ENCODE results near the gene BCAR3. TPM values are rescaled to one million over a fixed set of nuclear protein-coding genes. Genes with fewer than 3 reads are reported as not detected.

The BCAR3 gene
- total RNA-seq, 1 experiment from 2014 or later: 33.9 TPM

DNA sequence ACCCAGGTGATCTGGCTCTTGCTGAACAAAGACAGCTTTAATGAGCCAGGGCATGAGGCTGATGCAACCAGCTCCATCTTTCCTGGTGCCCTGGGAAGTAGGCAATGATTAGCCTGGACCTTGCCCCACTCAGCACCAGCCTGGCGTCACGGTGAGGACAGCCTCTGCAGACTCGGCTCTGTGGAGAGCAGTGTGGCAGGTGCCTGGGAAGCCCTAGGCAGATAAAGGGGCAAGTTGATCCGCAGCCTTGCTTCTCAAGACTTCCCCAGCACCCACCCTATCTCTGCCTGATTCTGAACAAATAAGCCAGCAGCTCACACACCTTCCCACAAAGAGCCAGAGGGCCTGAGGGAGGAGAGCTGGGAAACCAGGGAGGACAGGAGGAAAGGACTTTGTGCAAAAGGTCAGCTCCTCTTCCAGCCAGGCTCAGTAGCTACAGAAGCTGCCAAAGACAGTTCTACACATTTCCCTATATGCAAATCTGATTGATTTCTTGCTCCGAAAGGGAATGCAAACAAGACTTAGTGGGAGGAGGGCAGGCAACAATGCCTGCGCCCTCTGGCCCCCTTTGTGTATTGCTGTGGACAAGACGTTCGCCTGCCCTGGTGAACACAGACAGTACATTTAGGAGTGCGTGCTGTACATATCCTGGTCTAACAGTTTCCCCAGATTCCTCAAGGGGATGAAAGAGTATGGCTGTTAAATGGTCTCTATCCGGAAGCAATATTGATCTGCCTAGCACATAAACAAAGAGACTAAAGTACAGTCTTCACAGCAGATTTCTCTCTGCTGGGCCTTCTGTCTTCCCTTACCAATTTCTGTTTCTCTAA, 63.8 kb downstream of the BCAR3 start:
- BruUV-seq (replicated peaks): no TSS peak
- ChIA-PET POLR2A (no interaction called here), CTCF (interaction anchor here (0.8 to 1.1 kb wide), 2 partner anchors 227 to 233 kb away, joined by 3 to 4 read pairs; no protein-coding TSS in a partner anchor)
- Histone ChIP-seq H3K27ac (ENCODE audit: low read length) (peak overlapping the region; percentile 93), H3K9me3 (ENCODE audit: control insufficient read depth, insufficient read depth, low read depth, low read length) (no peaks in the 10 kb centered on the region), H3K4me3 (ENCODE audit: low read depth in 2 of 2, low read length in 2 of 2) (peak overlapping the region in 1 of 2 experiments; percentile 18; a peak in 2 of 4 replicates), H3K4me1 (ENCODE audit: control insufficient read depth, insufficient read depth, low read length) (peaks cover 78% of the 10 kb centered on the region), H3K27me3 (ENCODE audit: control insufficient read depth, insufficient read depth, low read length) (no peaks in the 10 kb centered on the region), H3K36me3 (ENCODE audit: control insufficient read depth, insufficient read depth, low read length) (no peaks in the 10 kb centered on the region)
- in situ Hi-C loops (cut with HindIII; ENCODE audit: low pct_unique_long_range_greater_than_20kb, low sequenced_read_pairs): no loop called here
- TF ChIP-seq, protein P1, sequence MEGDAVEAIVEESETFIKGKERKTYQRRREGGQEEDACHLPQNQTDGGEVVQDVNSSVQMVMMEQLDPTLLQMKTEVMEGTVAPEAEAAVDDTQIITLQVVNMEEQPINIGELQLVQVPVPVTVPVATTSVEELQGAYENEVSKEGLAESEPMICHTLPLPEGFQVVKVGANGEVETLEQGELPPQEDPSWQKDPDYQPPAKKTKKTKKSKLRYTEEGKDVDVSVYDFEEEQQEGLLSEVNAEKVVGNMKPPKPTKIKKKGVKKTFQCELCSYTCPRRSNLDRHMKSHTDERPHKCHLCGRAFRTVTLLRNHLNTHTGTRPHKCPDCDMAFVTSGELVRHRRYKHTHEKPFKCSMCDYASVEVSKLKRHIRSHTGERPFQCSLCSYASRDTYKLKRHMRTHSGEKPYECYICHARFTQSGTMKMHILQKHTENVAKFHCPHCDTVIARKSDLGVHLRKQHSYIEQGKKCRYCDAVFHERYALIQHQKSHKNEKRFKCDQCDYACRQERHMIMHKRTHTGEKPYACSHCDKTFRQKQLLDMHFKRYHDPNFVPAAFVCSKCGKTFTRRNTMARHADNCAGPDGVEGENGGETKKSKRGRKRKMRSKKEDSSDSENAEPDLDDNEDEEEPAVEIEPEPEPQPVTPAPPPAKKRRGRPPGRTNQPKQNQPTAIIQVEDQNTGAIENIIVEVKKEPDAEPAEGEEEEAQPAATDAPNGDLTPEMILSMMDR (IDR thresholded peaks at IDR 0.05): no peak
- TF ChIP-seq POLR2AphosphoS5 (IDR thresholded peaks at IDR 0.05; ENCODE audit: low read depth, low read length) (no peak), TCF7L2 (IDR thresholded peaks at IDR 0.05; ENCODE audit: low read depth, low read length) (no peak), SIN3A (IDR thresholded peaks at IDR 0.05; ENCODE audit: borderline replicate concordance, insufficient read depth, low read depth, low read length) (no peak)
- TF ChIP-seq, protein P2, sequence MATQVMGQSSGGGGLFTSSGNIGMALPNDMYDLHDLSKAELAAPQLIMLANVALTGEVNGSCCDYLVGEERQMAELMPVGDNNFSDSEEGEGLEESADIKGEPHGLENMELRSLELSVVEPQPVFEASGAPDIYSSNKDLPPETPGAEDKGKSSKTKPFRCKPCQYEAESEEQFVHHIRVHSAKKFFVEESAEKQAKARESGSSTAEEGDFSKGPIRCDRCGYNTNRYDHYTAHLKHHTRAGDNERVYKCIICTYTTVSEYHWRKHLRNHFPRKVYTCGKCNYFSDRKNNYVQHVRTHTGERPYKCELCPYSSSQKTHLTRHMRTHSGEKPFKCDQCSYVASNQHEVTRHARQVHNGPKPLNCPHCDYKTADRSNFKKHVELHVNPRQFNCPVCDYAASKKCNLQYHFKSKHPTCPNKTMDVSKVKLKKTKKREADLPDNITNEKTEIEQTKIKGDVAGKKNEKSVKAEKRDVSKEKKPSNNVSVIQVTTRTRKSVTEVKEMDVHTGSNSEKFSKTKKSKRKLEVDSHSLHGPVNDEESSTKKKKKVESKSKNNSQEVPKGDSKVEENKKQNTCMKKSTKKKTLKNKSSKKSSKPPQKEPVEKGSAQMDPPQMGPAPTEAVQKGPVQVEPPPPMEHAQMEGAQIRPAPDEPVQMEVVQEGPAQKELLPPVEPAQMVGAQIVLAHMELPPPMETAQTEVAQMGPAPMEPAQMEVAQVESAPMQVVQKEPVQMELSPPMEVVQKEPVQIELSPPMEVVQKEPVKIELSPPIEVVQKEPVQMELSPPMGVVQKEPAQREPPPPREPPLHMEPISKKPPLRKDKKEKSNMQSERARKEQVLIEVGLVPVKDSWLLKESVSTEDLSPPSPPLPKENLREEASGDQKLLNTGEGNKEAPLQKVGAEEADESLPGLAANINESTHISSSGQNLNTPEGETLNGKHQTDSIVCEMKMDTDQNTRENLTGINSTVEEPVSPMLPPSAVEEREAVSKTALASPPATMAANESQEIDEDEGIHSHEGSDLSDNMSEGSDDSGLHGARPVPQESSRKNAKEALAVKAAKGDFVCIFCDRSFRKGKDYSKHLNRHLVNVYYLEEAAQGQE (IDR thresholded peaks at IDR 0.05; ENCODE audit: insufficient read depth in 1 of 2, low read depth in 2 of 2, low read length in 1 of 2): no peak
- DNase-seq (ENCODE audit: low read depth, low spot score) (no peak), ATAC-seq (peak; percentile 43)
- intact Hi-C loops (cut with micrococcal nuclease; ENCODE audit: unreplicated experiment): loop anchor here (10.0 kb wide), 1 partner anchor 183 kb away; no protein-coding TSS in a partner anchor

DNA sequence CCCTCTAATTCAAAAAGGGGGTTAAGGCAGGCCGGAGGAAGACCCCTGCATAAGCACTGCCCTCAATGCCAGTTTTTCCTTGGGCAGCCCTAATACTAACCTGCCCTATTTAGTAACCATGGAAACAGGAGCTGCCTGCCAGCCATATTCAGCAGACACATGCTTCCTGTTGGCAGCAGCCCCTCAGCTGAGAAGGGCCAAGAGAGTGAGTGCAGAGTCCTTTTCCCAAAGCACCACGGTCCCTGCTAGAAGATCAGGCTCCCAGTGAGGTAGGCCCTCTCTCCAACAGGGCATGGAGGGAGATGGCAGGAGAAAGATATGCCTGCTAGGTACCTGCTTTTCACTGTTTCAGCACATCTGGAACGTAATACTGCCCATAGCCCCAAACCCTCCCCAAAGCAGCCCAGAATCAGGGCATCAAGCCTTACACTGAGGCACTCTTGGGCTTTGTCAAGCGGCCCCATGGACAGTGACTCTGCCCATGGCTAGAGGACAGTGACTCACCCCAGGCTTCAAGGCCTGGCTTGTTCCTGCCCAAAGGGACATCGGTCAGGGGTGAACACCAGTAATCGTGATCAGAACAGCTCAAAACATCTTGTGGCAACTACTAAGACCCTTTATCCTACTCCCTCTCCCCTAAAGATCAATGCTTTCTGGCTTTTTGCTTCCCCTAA, 64.5 kb downstream of the BCAR3 start:
- Histone ChIP-seq H3K4me3 (ENCODE audit: low read depth in 2 of 2, low read length in 2 of 2) (0 out of 4 replicates have a peak overlapping the region, but pooled peaks of 1 of the 2 experiments have one; percentile 6), H3K27ac (ENCODE audit: low read length) (peak overlapping the region; percentile 93), H3K9me3 (ENCODE audit: control insufficient read depth, insufficient read depth, low read depth, low read length) (no peaks in the 10 kb centered on the region), H3K4me1 (ENCODE audit: control insufficient read depth, insufficient read depth, low read length) (peaks cover 77% of the 10 kb centered on the region), H3K27me3 (ENCODE audit: control insufficient read depth, insufficient read depth, low read length) (no peaks in the 10 kb centered on the region), H3K36me3 (ENCODE audit: control insufficient read depth, insufficient read depth, low read length) (no peaks in the 10 kb centered on the region)
- intact Hi-C loops (cut with micrococcal nuclease; ENCODE audit: unreplicated experiment) (loop anchor here (10.0 kb wide), 1 partner anchor 182 kb away; no protein-coding TSS in a partner anchor), in situ Hi-C loops (cut with HindIII; ENCODE audit: low pct_unique_long_range_greater_than_20kb, low sequenced_read_pairs) (no loop called here)
- ATAC-seq (peak; percentile 39), DNase-seq (ENCODE audit: low read depth, low spot score) (no peak)
- ChIA-PET POLR2A (no interaction called here), CTCF (interaction anchor here (0.8 to 1.1 kb wide), 2 partner anchors 228 to 233 kb away, joined by 3 to 4 read pairs; no protein-coding TSS in a partner anchor)
- no peak for TF ChIP-seq TCF7L2 (IDR thresholded peaks at IDR 0.05; ENCODE audit: low read depth, low read length)
- TF ChIP-seq, protein P1 (IDR thresholded peaks at IDR 0.05): no peak
- TF ChIP-seq POLR2AphosphoS5 (IDR thresholded peaks at IDR 0.05; ENCODE audit: low read depth, low read length): no peak
- BruUV-seq (replicated peaks): no TSS peak

Data from Panc1 (cell line).